A549 (cell line): ENCODE results near the gene RIN3. TPM values are rescaled to one million over a fixed set of nuclear protein-coding genes. Genes with fewer than 3 reads are reported as not detected.

Source experiments
- ATAC-seq, 2 experiments: fragments of 200-7000 bp in 1 of 2; fragments of >200 bp in 1 of 2; cut with Nextera tagmentation in 1 of 2; cut with Tn5 transposase in 1 of 2; 3 replicates each; pipeline versions ENCODE4 v1.8.0 to v1.9.1; 2018 to 2020; ENCODE audit warnings: mild to moderate bottlenecking in 1 of 2, moderate library complexity in 1 of 2
- CTCF ChIA-PET: fragments of 300-600 bp; sonication (Branson Sonifier 250); formaldehyde crosslinking; extraction: SDS; loops from one replicate; lab custom pipeline; 2021; ENCODE audit warnings: antibody characterized with exemption, inconsistent platforms; lab: Yijun Ruan, JAX
- POLR2A ChIA-PET: fragments of 350-600 bp; formaldehyde crosslinking; extraction: SDS; loops from one replicate; lab custom pipeline; 2021; ENCODE audit warnings: antibody characterized with exemption, inconsistent platforms; lab: Yijun Ruan, JAX
- DNase-seq, 2 experiments: peaks; one replicate each; pipeline versions ENCODE4 v3.0.0 to v3.0.0-alpha.2; 2011 to 2016; ENCODE audit warnings: low read depth in 1 of 2, low spot score in 1 of 2
- FAIRE-seq: peaks from 2 replicates; lab custom pipeline; 2011; peaks lifted over from hg19 to GRCh38; lab: Jason Lieb, UNC
- H3K27ac ChIP-seq, 2 experiments: fragments of >200 bp; sonication (Bioruptor Twin); formaldehyde crosslinking; 3 replicates each; pipeline ENCODE4 v1.5.1; 2016 to 2017
- H3K4me1 ChIP-seq: fragments of >200 bp; sonication (Bioruptor Twin); formaldehyde crosslinking; 3 replicates; pipeline ENCODE4 v1.6.1; 2016
- H3K4me2 ChIP-seq: fragments of >200 bp; sonication (Bioruptor Twin); formaldehyde crosslinking; 3 replicates; pipeline ENCODE4 v1.6.1; 2016
- H3K4me3 ChIP-seq: fragments of >200 bp; sonication (Bioruptor Twin); formaldehyde crosslinking; 3 replicates; pipeline ENCODE4 v1.5.1; 2016
- H3K9me3 ChIP-seq: fragments of >200 bp; sonication (Bioruptor Twin); formaldehyde crosslinking; 3 replicates; pipeline ENCODE4 v1.6.1; 2016
- CBX2 ChIP-seq: fragments of 200-600 bp; sonication (generic); IDR thresholded peaks from 2 replicates; pipeline ENCODE4 v1.6.1; 2016; ENCODE audit warnings: low read depth, mild to moderate bottlenecking, borderline replicate concordance
- CBX8 ChIP-seq: fragments of 200-600 bp; sonication (generic); IDR thresholded peaks from 2 replicates; pipeline ENCODE4 v1.6.1; 2016
- CHD4 ChIP-seq: fragments of 200-600 bp; sonication (generic); IDR thresholded peaks from 2 replicates; pipeline ENCODE4 v1.6.1; 2016; ENCODE audit warnings: antibody characterized with exemption, mild to moderate bottlenecking, borderline replicate concordance
- CTCF ChIP-seq: fragments of >200 bp; sonication (Bioruptor Twin); formaldehyde crosslinking; IDR thresholded peaks from 3 replicates; pipeline ENCODE4 v1.5.1; 2016
- E2F6 ChIP-seq: IDR thresholded peaks from 2 replicates; pipeline ENCODE4 v1.6.1; 2012; ENCODE audit warnings: low read depth, borderline replicate concordance
- ELK1 ChIP-seq: fragments of 150-350 bp; IDR thresholded peaks from 2 replicates; pipeline ENCODE4 v1.6.1; 2014; ENCODE audit warnings: low read depth, mild to moderate bottlenecking, low read length
- EP300 ChIP-seq, 2 experiments: fragments of >200 bp; sonication (Bioruptor Twin); formaldehyde crosslinking; IDR thresholded peaks; 2 replicates in 1 of 2; 3 replicates in 1 of 2; pipeline ENCODE4 v1.6.1; 2016 to 2017
- ESRRA ChIP-seq: fragments of 150-350 bp; IDR thresholded peaks from 2 replicates; pipeline ENCODE4 v1.6.1; 2014; ENCODE audit warnings: mild to moderate bottlenecking, low read length, borderline replicate concordance
- HDAC2 ChIP-seq: fragments of 200-600 bp; sonication (generic); IDR thresholded peaks from 2 replicates; pipeline ENCODE4 v1.6.1; 2016
- HEYL ChIP-seq: fragments of 250-450 bp; sonication (Bioruptor Pico); IDR thresholded peaks from 2 replicates; pipeline ENCODE4 v1.8.0; 2021; ENCODE audit warnings: mild to moderate bottlenecking, moderate library complexity
- HMGXB4 ChIP-seq: fragments of 250-450 bp; sonication (Bioruptor Pico); IDR thresholded peaks from 2 replicates; pipeline ENCODE4 v1.5.0; 2021; ENCODE audit warnings: mild to moderate bottlenecking, moderate library complexity, borderline replicate concordance
- KDM1A ChIP-seq: fragments of 200-600 bp; sonication (generic); IDR thresholded peaks from 2 replicates; pipeline ENCODE4 v1.6.1; 2016; ENCODE audit warnings: low read depth, mild to moderate bottlenecking
- MAX ChIP-seq: IDR thresholded peaks from 2 replicates; pipeline ENCODE4 v1.6.1; 2012
- PHF8 ChIP-seq: fragments of 200-600 bp; sonication (generic); IDR thresholded peaks from 2 replicates; pipeline ENCODE4 v1.6.1; 2016; ENCODE audit warnings: low read depth, mild to moderate bottlenecking, antibody characterized with exemption, moderate library complexity, borderline replicate concordance
- POLR2AphosphoS2 ChIP-seq: conservative IDR thresholded peaks from 2 replicates; pipeline ENCODE4 v1.6.1; 2012; ENCODE audit warnings: low read length, improper control_type of control experiment, inconsistent platforms
- RCOR1 ChIP-seq: fragments of 150-350 bp; IDR thresholded peaks from 2 replicates; pipeline ENCODE4 v1.6.1; 2014; ENCODE audit warnings: antibody characterized with exemption, low read length, low read depth
- RFX5 ChIP-seq: fragments of 450-650 bp; IDR thresholded peaks from 2 replicates; pipeline ENCODE4 v1.7.1; 2014; ENCODE audit warnings: antibody characterized with exemption, mild to moderate bottlenecking, moderate library complexity
- ZSCAN20 ChIP-seq: fragments of 250-450 bp; sonication (Bioruptor Pico); IDR thresholded peaks from 2 replicates; pipeline ENCODE4 v1.8.0; 2022; ENCODE audit warnings: mild to moderate bottlenecking, moderate library complexity
- WGBS: methylation state at CpG from one replicate; pipeline ENCODE4 v1.1.6; 2017; ENCODE audit errors: missing lambda C conversion rate; 5-methylcytosine and 5-hydroxymethylcytosine counted together
- polyA plus RNA-seq, 4 experiments: library from polyadenylated mRNA; depleted of rRNA in 3 of 4; stranded (reverse); fragments of >200 nt; fragmentation: RNase III in 1 of 4; extraction: RNeasy Plus Mini Kit Qiagen cat#74134 plus additional on column Dnase treatment in 1 of 4; gene quantifications; 2 replicates in 3 of 4; 3 replicates in 1 of 4; pipeline ENCODE4 v1.2.3, GENCODE V29; 2011 to 2017

Gene RIN3
- polyA plus RNA-seq, 2 of the 4 experiments (the other 2 are of a cell fraction) = 5.6 to 14.5 TPM

- DNase-seq (no peak), ATAC-seq (no peak; a peak in 1 of 6 replicates), FAIRE-seq (no peak)
- TF ChIP-seq PHF8 = no peak
- no peak overlapping the region for H3K4me2 ChIP-seq
- POLR2A ChIA-PET = interaction anchor here (0.5 to 0.7 kb wide), 2 partner anchors 13 to 209 kb away, joined by 3 to 4 read pairs; no protein-coding TSS in a partner anchor
- no peaks in the 10 kb centered on the region for H3K9me3 ChIP-seq
- H3K27ac ChIP-seq = 0 out of 6 replicates have a peak overlapping the region, but pooled peaks of 1 of the 2 experiments have one; percentile 21
- CTCF ChIA-PET = interaction anchor here (0.8 to 2.3 kb wide), 4 partner anchors 8 to 280 kb away, joined by 3 to 4 read pairs (median 3); no protein-coding TSS in a partner anchor
- H3K4me3 ChIP-seq = no peak overlapping the region
- no peaks in the 10 kb centered on the region for H3K4me1 ChIP-seq
- 79% methylated on average over 16 of the region's 17 CpGs for WGBS
Measured at GRCh38 chr14:92490239-92490959, 23.2 kb upstream of the RIN3 start.

- POLR2A ChIA-PET = no interaction called here
- H3K4me2 ChIP-seq = no peak overlapping the region
- no peak for TF ChIP-seq RFX5
- no peak for TF ChIP-seq CHD4
- no peak for TF ChIP-seq EP300 (IDR thresholded peaks at IDR 0.05)
- no peak for TF ChIP-seq ELK1
- no peak for TF ChIP-seq HMGXB4
Measured at GRCh38 chr14:92491782-92492181, 21.8 kb upstream of the RIN3 start.

GRCh38 chr14:92492258-92492657, 21.3 kb upstream of the RIN3 start:
- FAIRE-seq (no peak), ATAC-seq (no peak), DNase-seq (no peak)
- Histone ChIP-seq H3K4me2 (no peak overlapping the region), H3K9me3 (no peaks in the 10 kb centered on the region), H3K4me3 (no peak overlapping the region), H3K4me1 (no peaks in the 10 kb centered on the region), H3K27ac (no peak overlapping the region)
- TF ChIP-seq ZSCAN20 (no peak), KDM1A (no peak), HEYL (CRISPR knock-in tag) (no peak), ESRRA (no peak), EP300 (IDR thresholded peaks at IDR 0.05) (no peak), MAX (no peak), E2F6 (no peak), CBX8 (no peak), RCOR1 (no peak), POLR2AphosphoS2 (no peak), CBX2 (no peak), CTCF (no peak), HDAC2 (no peak)
- ChIA-PET POLR2A (no interaction called here), CTCF (interaction anchor here (1.3 kb wide), 1 partner anchor 13 kb away, joined by 5 read pairs; no protein-coding TSS in a partner anchor)
- 81% methylated on average over 10 of the region's 10 CpGs for WGBS

More at GRCh38 chr14:92491782-92492181, 21.8 kb upstream of the RIN3 start:
- FAIRE-seq = no peak
- 75% methylated on average over 8 of the region's 8 CpGs for WGBS
- H3K4me3 ChIP-seq = no peak overlapping the region
- CTCF ChIA-PET = no interaction called here
- no peak overlapping the region for H3K27ac ChIP-seq
- no peaks in the 10 kb centered on the region for H3K9me3 ChIP-seq
- H3K4me1 ChIP-seq = no peaks in the 10 kb centered on the region
- no peak for ATAC-seq
- DNase-seq = no peak
